ENCODE data around the gene CDC27. TPM values are rescaled to one million over a fixed set of nuclear protein-coding genes. Genes with fewer than 3 reads are reported as not detected.

Gene CDC27
- polyA plus RNA-seq, 3 donors: 19.7 to 52.0 (median 33.0) TPM

- intact Hi-C loops (cut with micrococcal nuclease): no loop called here
- Histone ChIP-seq H3K36me3 (replicated peaks in 1 of 2; ENCODE audit: control insufficient read depth in 1 of 2, insufficient read depth in 2 of 2, low read length in 2 of 2) (no peaks in the 10 kb centered on the region), H3K4me3 (replicated peaks in 1 of 3; ENCODE audit: low read depth in 2 of 3, low read length in 3 of 3) (no peak overlapping the region), H3K79me2 (ENCODE audit: insufficient read depth, low read length) (peaks cover 54% of the 10 kb centered on the region), H3K27me3 (ENCODE audit: control insufficient read depth in 2 of 2, insufficient read depth in 2 of 2, low read length in 2 of 2) (no peaks in the 10 kb centered on the region), H2AFZ (ENCODE audit: insufficient read depth, low read depth, low read length, poor library complexity, severe bottlenecking) (no peak overlapping the region), H3K4me2 (replicated peaks; ENCODE audit: extremely low read depth, low read length, poor library complexity, severe bottlenecking) (no peak overlapping the region), H3K27ac (ENCODE audit: low read depth in 1 of 2, low read length in 2 of 2) (no peak overlapping the region), H3K4me1 (ENCODE audit: control insufficient read depth in 1 of 2, insufficient read depth in 2 of 2, low read length in 2 of 2) (peaks cover 12 to 16% of the 10 kb centered on the region in 2 donors), H3K9me3 (replicated peaks in 1 of 2; ENCODE audit: control insufficient read depth in 1 of 2, insufficient read depth in 1 of 2, low read length in 2 of 2) (no peaks in the 10 kb centered on the region), H4K20me1 (ENCODE audit: insufficient read depth, low read length) (peaks cover 17% of the 10 kb centered on the region), H3K9ac (ENCODE audit: insufficient read depth, low read length, poor library complexity, severe bottlenecking) (no peak overlapping the region)
- Mint-ChIP-seq H3K9me3 (peaks cover 0 to 1% (median 0%) of the 10 kb centered on the region in 7 donors), H3K27ac (no peak overlapping the region), H3K36me3 (peaks cover 12 to 31% of the 10 kb centered on the region in 2 donors), H3K4me1 (peaks cover 23% of the 10 kb centered on the region), H3K27me3 (ENCODE audit: low read depth in 3 of 3) (peaks cover 0 to 2% (median 2%) of the 10 kb centered on the region in 3 donors), H3K4me3 (no peak overlapping the region)
- 90% methylated on average over 2 of the region's 4 CpGs for WGBS (ENCODE audit: insufficient coverage)
- no peak for DNase-seq
- no peak for TF ChIP-seq CTCF (IDR thresholded peaks at IDR 0.05)
These were observed 93.8 kb downstream of the CDC27 start for GRCh38 chr17:47095268-47095667.

GRCh38 chr17:47087093-47087492 is 102.0 kb downstream of the CDC27 start:
- no peak overlapping the region for H3K4me2 ChIP-seq (replicated peaks; ENCODE audit: extremely low read depth, low read length, poor library complexity, severe bottlenecking)
- no peak for DNase-seq
- H2AFZ ChIP-seq (ENCODE audit: insufficient read depth, low read depth, low read length, poor library complexity, severe bottlenecking): no peak overlapping the region
- H3K27me3 ChIP-seq (ENCODE audit: control insufficient read depth in 2 of 2, insufficient read depth in 2 of 2, low read length in 2 of 2): no peaks in the 10 kb centered on the region
- no peaks in the 10 kb centered on the region for H3K36me3 ChIP-seq (replicated peaks in 1 of 2; ENCODE audit: control insufficient read depth in 1 of 2, insufficient read depth in 2 of 2, low read length in 2 of 2)
- Mint-ChIP-seq H3K4me3 (no peak overlapping the region), H3K4me1 (no peaks in the 10 kb centered on the region), H3K36me3 (peaks cover 9 to 12% of the 10 kb centered on the region in 2 donors), H3K27ac (peak overlapping the region in 1 of 7 donors; percentile 36), H3K27me3 (ENCODE audit: low read depth in 3 of 3) (peaks cover 0 to 2% (median 2%) of the 10 kb centered on the region in 3 donors), H3K9me3 (no peaks in the 10 kb centered on the region)
- no CpG with 5 or more reads among the region's 3 CpGs for WGBS (ENCODE audit: insufficient coverage)
- no peak overlapping the region for H3K9ac ChIP-seq (ENCODE audit: insufficient read depth, low read length, poor library complexity, severe bottlenecking)
- no peak for TF ChIP-seq CTCF (IDR thresholded peaks at IDR 0.05)
- H3K4me1 ChIP-seq (ENCODE audit: control insufficient read depth in 1 of 2, insufficient read depth in 2 of 2, low read length in 2 of 2): no peaks in the 10 kb centered on the region
- H4K20me1 ChIP-seq (ENCODE audit: insufficient read depth, low read length): peaks cover 26% of the 10 kb centered on the region
- no peaks in the 10 kb centered on the region for H3K9me3 ChIP-seq (replicated peaks in 1 of 2; ENCODE audit: control insufficient read depth in 1 of 2, insufficient read depth in 1 of 2, low read length in 2 of 2)
- intact Hi-C loops (cut with micrococcal nuclease): no loop called here
- no peak overlapping the region for H3K27ac ChIP-seq (ENCODE audit: low read depth in 1 of 2, low read length in 2 of 2)
- H3K4me3 ChIP-seq (replicated peaks in 1 of 3; ENCODE audit: low read depth in 2 of 3, low read length in 3 of 3): no peak overlapping the region
- H3K79me2 ChIP-seq (ENCODE audit: insufficient read depth, low read length): peaks cover 66% of the 10 kb centered on the region
